K562 (cell line): Measurements from ENCODE around the gene RBM18. TPM values are rescaled to one million over a fixed set of nuclear protein-coding genes. Genes with fewer than 3 reads are reported as not detected.

Experiments used
- ARID4B ChIP-seq: sonication (generic); formaldehyde crosslinking; IDR thresholded peaks from 2 replicates; pipeline ENCODE4 v1.8.0; 2022; ENCODE audit warnings: mild to moderate bottlenecking, missing genetic modification reagents
- CC2D1A ChIP-seq: fragments of 450-650 bp; IDR thresholded peaks from 2 replicates; pipeline ENCODE4 v1.6.1; 2017; ENCODE audit warnings: mild to moderate bottlenecking
- CSDE1 ChIP-seq, 2 experiments: fragments of 450-650 bp; IDR thresholded peaks; 2 replicates each; pipeline ENCODE4 v1.6.1; 2016; ENCODE audit warnings: mild to moderate bottlenecking in 1 of 2
- E4F1 ChIP-seq: fragments of 250-450 bp; sonication (Bioruptor Pico); IDR thresholded peaks from 2 replicates; pipeline ENCODE4 v1.5.0; 2021; ENCODE audit warnings: mild to moderate bottlenecking, borderline replicate concordance
- ELK1 ChIP-seq: sonication (generic); formaldehyde crosslinking; IDR thresholded peaks from 2 replicates; pipeline ENCODE4 v1.8.1; 2022; ENCODE audit warnings: missing genetic modification reagents
- ETS2 ChIP-seq: IDR thresholded peaks from 2 replicates; pipeline ENCODE4 v1.6.1; 2016; ENCODE audit warnings: borderline replicate concordance, missing genetic modification characterization, mild to moderate bottlenecking, moderate library complexity, missing compliant biosample characterization; ENCODE audit not compliant: poor library complexity, severe bottlenecking
- HDAC1 ChIP-seq, 2 experiments: fragments of 450-650 bp; IDR thresholded peaks; 2 replicates each; pipeline ENCODE4 v1.6.1; 2016 to 2017; ENCODE audit warnings: inconsistent platforms in 1 of 2, mild to moderate bottlenecking in 1 of 2, moderate library complexity in 1 of 2
- MEF2A ChIP-seq: IDR thresholded peaks from 2 replicates; pipeline ENCODE4 v1.6.1; 2011; ENCODE audit warnings: low read depth, mild to moderate bottlenecking, low read length, moderate library complexity; ENCODE audit not compliant: control insufficient read depth
- NKRF ChIP-seq: fragments of 450-650 bp; IDR thresholded peaks from 2 replicates; pipeline ENCODE4 v1.6.1; 2016; ENCODE audit warnings: borderline replicate concordance
- SRSF7 ChIP-seq: fragments of 200-400 bp; formaldehyde crosslinking; optimal IDR thresholded peaks from 2 replicates; pipeline ENCODE3; 2017; ENCODE audit warnings: mild to moderate bottlenecking, low read depth, low read length
- TAF9B ChIP-seq: fragments of 450-650 bp; IDR thresholded peaks from 2 replicates; pipeline ENCODE4 v1.6.1; 2018; ENCODE audit warnings: mild to moderate bottlenecking; ENCODE audit not compliant: partially characterized antibody
- TCF3 ChIP-seq: sonication (generic); formaldehyde crosslinking; IDR thresholded peaks from 2 replicates; pipeline ENCODE4 v1.4.0; 2020; ENCODE audit warnings: mild to moderate bottlenecking, missing genetic modification reagents
- TFE3 ChIP-seq: fragments of 450-650 bp; formaldehyde crosslinking; IDR thresholded peaks from 2 replicates; pipeline ENCODE4 v1.4.0; 2020; ENCODE audit warnings: mild to moderate bottlenecking, mixed read lengths
- ZNF316 ChIP-seq: fragments of 450-650 bp; IDR thresholded peaks from 2 replicates; pipeline ENCODE4 v1.6.1; 2016
- ZNF583 ChIP-seq: fragments of 250-450 bp; sonication (Bioruptor Pico); IDR thresholded peaks from 2 replicates; pipeline ENCODE4 v1.4.0; 2020
- polyA plus RNA-seq, 8 experiments: library from polyadenylated mRNA; depleted of rRNA in 4 of 8; stranded (reverse) in 5 of 8; unstranded in 3 of 8; fragments of >200 nt; fragmentation: Nextera tagmentation in 2 of 8; fragmentation: Illumina TruSeq in 1 of 8; extraction: Ambion mirVana in 2 of 8; extraction: Trizol in 1 of 8; gene quantifications; 2 replicates each; pipeline versions ENCODE4 v1.2.1 to v1.2.3, GENCODE V29; 2011 to 2014; ENCODE audit warnings: inconsistent platforms in 1 of 8, missing spikeins in 1 of 8
- total RNA-seq, 7 experiments: library from RNA; depleted of rRNA in 6 of 7; stranded (reverse); fragments of >200 nt in 6 of 7; fragmentation: Illumina TruSeq in 2 of 7; extraction: Trizol in 2 of 7; gene quantifications; 2 replicates each; pipeline versions ENCODE4 v1.2.1 to v1.2.3, GENCODE V29; 2011 to 2021; ENCODE audit warnings: low replicate concordance in 1 of 7

Gene RBM18
- total and polyA plus RNA-seq, 9 of the 15 experiments (the other 6 are each of a cell fraction or from before 2014, with no cell fraction given), result 7.9 to 86.3 (median 34.0) TPM

GRCh38 chr9:122264360-122265148 is at the start of gene RBM18, which contains the start of gene MRRF (continued):
- TF ChIP-seq TFE3 (CRISPR knock-in tag), result no peak
- TF ChIP-seq HDAC1 (IDR thresholded peaks at IDR 0.05), result peak in 1 of 2 experiments; percentile 93; a peak in 2 of 4 replicates
- TF ChIP-seq CSDE1 (IDR thresholded peaks at IDR 0.05), result peak in 1 of 2 experiments; percentile 94; a peak in 1 of 4 replicates
- TF ChIP-seq E4F1 (CRISPR knock-in tag), result no peak
- TF ChIP-seq TCF3 (CRISPR knock-in tag), result no peak; the same call in 1 of the 2 replicates
- no peak for TF ChIP-seq MEF2A
- peak; percentile 70 for TF ChIP-seq TAF9B
- peak; percentile 96 for TF ChIP-seq NKRF
- TF ChIP-seq ETS2 (tag), result no peak
- TF ChIP-seq ELK1 (CRISPR knock-in tag), result no peak
- no peak for TF ChIP-seq CC2D1A
- TF ChIP-seq ARID4B, result peak; percentile 99
- TF ChIP-seq ZNF583 (CRISPR knock-in tag), result no peak
- no peak for TF ChIP-seq ZNF316
- TF ChIP-seq SRSF7, result no peak
